H1 (cell line): ENCODE results near the gene ADCY7. TPM values are rescaled to one million over a fixed set of nuclear protein-coding genes. Genes with fewer than 3 reads are reported as not detected.

ENCODE experiments used
- CTCF ChIA-PET: fragments of 300-600 bp; sonication (Branson Sonifier 250); formaldehyde crosslinking; loops from one replicate; lab custom pipeline; 2021; ENCODE audit not compliant: partially characterized antibody; lab: Charles Lee
- POLR2A ChIA-PET: fragments of 300-600 bp; sonication (Branson Sonifier 250); formaldehyde crosslinking; loops from one replicate; lab custom pipeline; 2021; ENCODE audit warnings: inconsistent platforms; ENCODE audit not compliant: partially characterized antibody; lab: Charles Lee
- DNase-seq, 2 experiments: peaks; one replicate each; pipeline versions ENCODE4 v3.0.0 to v3.0.0-alpha.2; 2010 to 2022; ENCODE audit warnings: low spot score in 2 of 2, low read depth in 1 of 2, mixed read lengths in 1 of 2
- FAIRE-seq: peaks from 2 replicates; lab custom pipeline; 2011; peaks lifted over from hg19 to GRCh38; lab: Jason Lieb, UNC
- H2AFZ ChIP-seq: 2 replicates; pipeline ENCODE4 v1.8.1; 2012; ENCODE audit warnings: low read length, inconsistent platforms
- H2AK5ac ChIP-seq: 2 replicates; pipeline ENCODE4 v1.6.1; 2013; ENCODE audit warnings: low read depth, low read length
- H2BK120ac ChIP-seq: replicated peaks from 2 replicates; pipeline ENCODE3; 2013; ENCODE audit warnings: low read depth, low read length, inconsistent platforms
- H2BK12ac ChIP-seq: 2 replicates; pipeline ENCODE4 v1.6.1; 2013; ENCODE audit warnings: low read depth, low read length
- H2BK15ac ChIP-seq: 2 replicates; pipeline ENCODE4 v1.6.1; 2013; ENCODE audit warnings: low read length
- H2BK20ac ChIP-seq: 2 replicates; pipeline ENCODE4 v1.6.1; 2013; ENCODE audit warnings: low read length
- H2BK5ac ChIP-seq: 2 replicates; pipeline ENCODE4 v1.6.1; 2013; ENCODE audit warnings: low read depth, low read length
- H3K14ac ChIP-seq: 2 replicates; pipeline ENCODE4 v1.6.1; 2013; ENCODE audit warnings: inconsistent platforms; ENCODE audit not compliant: insufficient read length
- H3K18ac ChIP-seq: 2 replicates; pipeline ENCODE4 v1.6.1; 2013; ENCODE audit warnings: low read length; ENCODE audit errors: extremely low read depth
- H3K23ac ChIP-seq: 2 replicates; pipeline ENCODE4 v1.6.1; 2013; ENCODE audit warnings: inconsistent platforms; ENCODE audit not compliant: insufficient read length
- H3K23me2 ChIP-seq: 2 replicates; pipeline ENCODE4 v1.6.1; 2013; ENCODE audit warnings: low read depth, low read length
- H3K27ac ChIP-seq: 2 replicates; pipeline ENCODE4 v1.6.1; 2011; ENCODE audit warnings: low read depth, low read length, inconsistent platforms
- H3K27me3 ChIP-seq, 4 experiments: replicated peaks in 1 of 4; 1 replicate in 1 of 4; 2 replicates in 3 of 4; pipeline versions ENCODE4 v1.6.1 to v1.8.1; 2011 to 2013; ENCODE audit warnings: low read length in 3 of 4, mild to moderate bottlenecking in 3 of 4, inconsistent platforms in 2 of 4, mixed read lengths in 2 of 4, moderate library complexity in 1 of 4; ENCODE audit not compliant: control insufficient read depth in 3 of 4, insufficient read depth in 3 of 4; ENCODE audit errors: extremely low read depth in 1 of 4
- H3K36me3 ChIP-seq, 4 experiments: 2 replicates each; pipeline versions ENCODE4 v1.6.1 to v1.8.1; 2011 to 2013; ENCODE audit warnings: mild to moderate bottlenecking in 4 of 4, low read length in 3 of 4, moderate library complexity in 2 of 4, control low read depth in 1 of 4, inconsistent platforms in 1 of 4; ENCODE audit not compliant: insufficient read depth in 4 of 4, control insufficient read depth in 2 of 4
- H3K4ac ChIP-seq: replicated peaks from 2 replicates; pipeline ENCODE3; 2013; ENCODE audit warnings: low read length, low read depth, mixed read lengths, inconsistent platforms; ENCODE audit not compliant: insufficient read length
- H3K4me1 ChIP-seq, 4 experiments: replicated peaks in 1 of 4; 1 replicate in 1 of 4; 2 replicates in 3 of 4; pipeline versions ENCODE4 v1.6.1 to v1.8.1; 2011 to 2013; ENCODE audit warnings: low read length in 3 of 4, inconsistent platforms in 2 of 4, mixed read lengths in 1 of 4; ENCODE audit not compliant: insufficient read depth in 4 of 4, control insufficient read depth in 3 of 4
- H3K4me2 ChIP-seq, 2 experiments: 2 replicates each; pipeline versions ENCODE4 v1.6.1 to v1.8.1; 2011 to 2013; ENCODE audit warnings: low read depth in 2 of 2, low read length in 2 of 2, control low read depth in 1 of 2, inconsistent platforms in 1 of 2, mild to moderate bottlenecking in 1 of 2; ENCODE audit not compliant: insufficient read depth in 1 of 2
- H3K4me3 ChIP-seq, 4 experiments: fragments of 200-600, 300-600 bp in 1 of 4; sonication (generic), shearing (Covaris generic), sonication (Bioruptor Twin) in 1 of 4; 2 replicates each; pipeline versions ENCODE4 v1.5.1 to v1.8.1; 2011 to 2016; ENCODE audit warnings: low read length in 4 of 4, low read depth in 3 of 4, control low read depth in 2 of 4, inconsistent platforms in 2 of 4, mild to moderate bottlenecking in 2 of 4, mixed read lengths in 1 of 4, moderate library complexity in 1 of 4; ENCODE audit not compliant: insufficient read depth in 2 of 4; ENCODE audit errors: extremely low read depth in 1 of 4
- H3K56ac ChIP-seq: replicated peaks from 2 replicates; pipeline ENCODE3; 2013; ENCODE audit warnings: low read depth, mild to moderate bottlenecking, mixed read lengths, low read length, inconsistent platforms; ENCODE audit not compliant: insufficient read length
- H3K79me1 ChIP-seq: 2 replicates; pipeline ENCODE4 v1.6.1; 2013; ENCODE audit warnings: low read depth, low read length, control low read depth
- H3K79me2 ChIP-seq, 2 experiments: 2 replicates each; pipeline versions ENCODE4 v1.6.1 to v1.8.1; 2012 to 2013; ENCODE audit warnings: low read length in 2 of 2, mild to moderate bottlenecking in 2 of 2, inconsistent platforms in 1 of 2; ENCODE audit not compliant: insufficient read depth in 2 of 2, control insufficient read depth in 1 of 2
- H3K9ac ChIP-seq, 4 experiments: replicated peaks in 1 of 4; 1 replicate in 1 of 4; 2 replicates in 3 of 4; pipeline versions ENCODE4 v1.6.1 to v1.8.1; 2011 to 2013; ENCODE audit warnings: low read depth in 3 of 4, low read length in 3 of 4, control low read depth in 2 of 4, mild to moderate bottlenecking in 2 of 4, moderate library complexity in 2 of 4, inconsistent platforms in 1 of 4; ENCODE audit errors: extremely low read depth in 1 of 4
- H3K9me3 ChIP-seq, 2 experiments: 2 replicates each; pipeline versions ENCODE4 v1.6.1 to v1.8.1; 2012 to 2013; ENCODE audit warnings: mild to moderate bottlenecking in 2 of 2, moderate library complexity in 2 of 2, control low read depth in 1 of 2, inconsistent platforms in 1 of 2, low read depth in 1 of 2, low read length in 1 of 2, mixed read lengths in 1 of 2; ENCODE audit not compliant: insufficient read depth in 2 of 2
- H4K20me1 ChIP-seq, 2 experiments: replicated peaks in 1 of 2; 2 replicates each; pipeline versions ENCODE3 to v1.8.1; 2011 to 2013; ENCODE audit warnings: inconsistent platforms in 2 of 2, low read length in 2 of 2, mild to moderate bottlenecking in 1 of 2; ENCODE audit not compliant: insufficient read depth in 2 of 2, control insufficient read depth in 1 of 2
- H4K5ac ChIP-seq: 2 replicates; pipeline ENCODE4 v1.6.1; 2013; ENCODE audit warnings: low read length, low read depth, mixed read lengths, inconsistent platforms; ENCODE audit not compliant: insufficient read length
- H4K8ac ChIP-seq: 2 replicates; pipeline ENCODE4 v1.8.0; 2013; ENCODE audit warnings: mild to moderate bottlenecking, moderate library complexity, low read length, inconsistent platforms; ENCODE audit not compliant: insufficient read depth; ENCODE audit errors: extremely low read depth
- H4K91ac ChIP-seq: replicated peaks from 2 replicates; pipeline ENCODE3; 2013; ENCODE audit warnings: low read length, mixed read lengths, inconsistent platforms; ENCODE audit not compliant: insufficient read length
- ASH2L ChIP-seq: fragments of 200-600, 300-600 bp; sonication (generic); IDR thresholded peaks from one replicate; pipeline ENCODE4 v1.7.1; 2017; ENCODE audit warnings: low read length
- CHD2 ChIP-seq: IDR thresholded peaks from 2 replicates; pipeline ENCODE4 v1.6.1; 2012; ENCODE audit warnings: low read length, improper control_type of control experiment
- CREB1 ChIP-seq: IDR thresholded peaks from 2 replicates; pipeline ENCODE4 v1.6.1; 2012; ENCODE audit warnings: inconsistent platforms
- KDM5A ChIP-seq: fragments of 200-600 bp; IDR thresholded peaks from 2 replicates; pipeline ENCODE4 v1.7.1; 2012; ENCODE audit warnings: mild to moderate bottlenecking, low read length, inconsistent platforms, mixed read lengths
- NRF1 ChIP-seq: IDR thresholded peaks from 2 replicates; pipeline ENCODE4 v1.6.1; 2011; ENCODE audit warnings: mild to moderate bottlenecking, low read depth, low read length, improper control_type of control experiment
- POLR2A ChIP-seq, 2 experiments: IDR thresholded peaks; 1 replicate in 1 of 2; 2 replicates in 1 of 2; pipeline ENCODE4 v1.6.1; 2011; ENCODE audit warnings: low read depth in 2 of 2, low read length in 2 of 2, mild to moderate bottlenecking in 2 of 2; ENCODE audit errors: control extremely low read depth in 1 of 2
- RFX5 ChIP-seq: IDR thresholded peaks from 2 replicates; pipeline ENCODE4 v1.6.1; 2011; ENCODE audit warnings: low read depth, low read length, improper control_type of control experiment, borderline replicate concordance
- SAP30 ChIP-seq: fragments of 300-600 bp; sonication (generic); IDR thresholded peaks from 2 replicates; pipeline ENCODE4 v1.7.1; 2012; ENCODE audit warnings: low read length, moderate library complexity, mild to moderate bottlenecking, inconsistent platforms; ENCODE audit not compliant: insufficient read depth, insufficient replicate concordance
- SIN3A ChIP-seq, 2 experiments: IDR thresholded peaks in 1 of 2; conservative IDR thresholded peaks in 1 of 2; 2 replicates each; pipeline ENCODE4 v1.6.1; 2011 to 2012; ENCODE audit warnings: low read length in 2 of 2, improper control_type of control experiment in 1 of 2, low read depth in 1 of 2, mild to moderate bottlenecking in 1 of 2
- SIX5 ChIP-seq: IDR thresholded peaks from 2 replicates; pipeline ENCODE4 v1.6.1; 2011; ENCODE audit warnings: mild to moderate bottlenecking, low read depth, low read length
- SP2 ChIP-seq: IDR thresholded peaks from 2 replicates; pipeline ENCODE4 v1.6.1; 2012; ENCODE audit warnings: mild to moderate bottlenecking, low read length, inconsistent platforms
- SP4 ChIP-seq: IDR thresholded peaks from 2 replicates; pipeline ENCODE4 v1.6.1; 2012; ENCODE audit warnings: low read length, inconsistent platforms
- TCF12 ChIP-seq: IDR thresholded peaks from 2 replicates; pipeline ENCODE4 v1.6.1; 2011; ENCODE audit warnings: low read depth, mild to moderate bottlenecking, low read length
- WGBS, 2 experiments: shearing (Covaris generic) in 1 of 2; methylation state at CpG; one replicate each; pipeline versions ENCODE4 v1.1.6 to v1.1.7; 2013 to 2015; ENCODE audit warnings: low lambda C conversion rate in 2 of 2, mixed read lengths in 2 of 2, inconsistent platforms in 1 of 2, low coverage in 1 of 2, missing lambda C conversion rate in 1 of 2; ENCODE audit not compliant: insufficient replicate concordance in 2 of 2, insufficient coverage in 1 of 2, insufficient read length in 1 of 2; ENCODE audit errors: extremely low coverage in 1 of 2, missing lambda C conversion rate in 1 of 2; 5-methylcytosine and 5-hydroxymethylcytosine counted together
- polyA plus RNA-seq, 7 experiments: library from polyadenylated mRNA; depleted of rRNA in 3 of 7; stranded (reverse) in 5 of 7; unstranded in 2 of 7; fragments of >200 nt in 5 of 7; fragments of 200-250 nt in 2 of 7; gene quantifications; 1 replicate in 5 of 7; 2 replicates in 1 of 7; 4 replicates in 1 of 7; pipeline versions ENCODE4 v1.2.1 to v1.2.3, GENCODE V29; 2011 to 2013; ENCODE audit warnings: missing spikeins in 2 of 7, mixed read lengths in 2 of 7
- total RNA-seq: library from RNA; stranded (reverse); fragmentation: NEBNext Ultra II Directional; extraction: Animal tissue kit (Norgen Biotek cat#: 25700); gene quantifications from 2 replicates; pipeline ENCODE4 v1.2.1, GENCODE V29; 2021
- TF ChIP-seq, protein P1 (sequence below): IDR thresholded peaks from 2 replicates; pipeline ENCODE4 v1.6.1; 2012; ENCODE audit warnings: inconsistent platforms

ADCY7 gene
- total and polyA plus RNA-seq, 2 of the 8 experiments (the other 6 are each of a cell fraction or from before 2014, with no cell fraction given) = 2.4 to 5.1 TPM

DNA sequence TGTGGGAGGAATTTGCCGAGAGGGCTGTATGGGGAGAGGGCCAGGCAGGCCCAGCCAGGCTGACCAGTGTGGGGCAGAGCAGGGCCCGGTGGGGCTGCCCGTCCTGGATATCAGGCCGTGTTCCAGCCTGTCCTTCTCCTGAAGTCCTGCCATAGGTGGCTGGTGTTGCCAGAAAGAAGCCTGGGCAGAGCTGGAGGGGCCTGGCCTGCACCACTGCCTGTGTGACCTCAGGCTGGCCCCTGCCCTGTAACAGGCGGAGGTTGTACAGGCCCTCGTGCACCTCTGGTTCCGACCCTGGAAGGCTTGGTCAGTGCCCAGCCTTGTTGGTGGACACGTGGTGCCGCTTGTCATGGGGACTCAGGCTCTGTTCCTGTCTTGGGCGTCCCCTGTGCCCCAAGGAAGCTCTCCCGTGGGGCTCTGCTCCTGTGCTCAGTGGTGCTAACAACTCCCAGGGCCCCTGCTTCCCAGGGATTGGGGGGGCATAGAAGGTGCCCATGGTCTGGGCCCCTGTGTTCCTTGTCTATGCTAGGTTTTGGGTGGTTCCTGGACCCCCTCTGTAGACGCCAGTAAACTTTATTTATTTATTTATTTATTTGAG lies 33.3 kb downstream of the ADCY7 start:
- Histone ChIP-seq H3K4ac (no peak overlapping the region), H3K4me1 (peaks cover 0 to 3% (median 0%) of the 10 kb centered on the region in 4 experiments; a peak in 1 of 7 replicates), H2BK15ac (no peak overlapping the region), H2BK120ac (no peak overlapping the region), H2BK12ac (peak overlapping the region; percentile 39; the same call in 1 of the 2 replicates), H3K79me1 (no peaks in the 10 kb centered on the region), H3K36me3 (no peaks in the 10 kb centered on the region), H2BK20ac (no peak overlapping the region), H4K8ac (no peak overlapping the region), H4K20me1 (peaks cover 0 to 2% of the 10 kb centered on the region in 2 experiments), H3K9ac (no peak overlapping the region), H3K4me3 (no peak overlapping the region), H4K91ac (no peak overlapping the region), H3K23ac (no peak overlapping the region), H3K9me3 (no peaks in the 10 kb centered on the region), H3K79me2 (no peaks in the 10 kb centered on the region), H2BK5ac (no peak overlapping the region), H3K18ac (no peak overlapping the region), H3K4me2 (no peak overlapping the region), H2AFZ (no peak overlapping the region), H3K27me3 (no peaks in the 10 kb centered on the region), H3K23me2 (no peaks in the 10 kb centered on the region), H2AK5ac (no peak overlapping the region), H3K14ac (no peak overlapping the region), H4K5ac (no peak overlapping the region), H3K56ac (no peak overlapping the region), H3K27ac (no peak overlapping the region)
- POLR2A ChIA-PET = no interaction called here
- DNase-seq (peak in 1 of 2 experiments; percentile 41), FAIRE-seq (no peak)
- CTCF ChIA-PET = interaction anchor here (1.0 to 1.1 kb wide), 2 partner anchors 10 to 18 kb away, joined by 3 read pairs; no protein-coding TSS in a partner anchor
- WGBS, 2 experiments = 81% methylated on average over 7 of the region's 12 CpGs; no CpG with 5 or more reads in 1 of the 2 experiments
- TF ChIP-seq CREB1 (no peak), CHD2 (no peak), SP4 (no peak), TCF12 (no peak), KDM5A (no peak), RFX5 (no peak), NRF1 (no peak), SAP30 (no peak), SIN3A (conservative IDR thresholded peaks at IDR 0.05 in 1 of 2, IDR thresholded peaks at IDR 0.05 in 1 of 2; ENCODE audit: low read depth in 1 of 2, low read length in 2 of 2) (no peak), POLR2A (IDR thresholded peaks at IDR 0.05; ENCODE audit: control extremely low read depth in 1 of 2, low read depth in 2 of 2, low read length in 2 of 2) (no peak), ASH2L (no peak), SIX5 (no peak), SP2 (no peak)
- TF ChIP-seq, protein P1, sequence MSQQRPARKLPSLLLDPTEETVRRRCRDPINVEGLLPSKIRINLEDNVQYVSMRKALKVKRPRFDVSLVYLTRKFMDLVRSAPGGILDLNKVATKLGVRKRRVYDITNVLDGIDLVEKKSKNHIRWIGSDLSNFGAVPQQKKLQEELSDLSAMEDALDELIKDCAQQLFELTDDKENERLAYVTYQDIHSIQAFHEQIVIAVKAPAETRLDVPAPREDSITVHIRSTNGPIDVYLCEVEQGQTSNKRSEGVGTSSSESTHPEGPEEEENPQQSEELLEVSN = no peak
